Mesenchymal stem cell (in vitro differentiated cells and primary cell): ENCODE data around the gene UBTF.

Experiments
- DNase-seq: peaks from one replicate; pipeline ENCODE4 v3.0.0-alpha.2; 2013
- H2AFZ ChIP-seq: one replicate; pipeline ENCODE4 v1.6.1; 2013; ENCODE audit warnings: low read depth, mild to moderate bottlenecking, control low read depth, inconsistent platforms, low read length, moderate library complexity
- H2AK5ac ChIP-seq: 2 replicates; pipeline ENCODE4 v1.6.1; 2013; ENCODE audit warnings: low read length, moderate library complexity, mild to moderate bottlenecking, inconsistent platforms; ENCODE audit not compliant: severe bottlenecking
- H2BK120ac ChIP-seq: one replicate; pipeline ENCODE4 v1.6.1; 2013; ENCODE audit warnings: low read depth, mild to moderate bottlenecking, inconsistent platforms, low read length, moderate library complexity
- H2BK12ac ChIP-seq, 2 experiments: one replicate each; pipeline ENCODE4 v1.6.1; 2013; ENCODE audit warnings: inconsistent platforms in 2 of 2, low read length in 2 of 2, mild to moderate bottlenecking in 2 of 2, moderate library complexity in 2 of 2, control low read depth in 1 of 2
- H2BK15ac ChIP-seq: one replicate; pipeline ENCODE4 v1.6.1; 2013; ENCODE audit warnings: mild to moderate bottlenecking, low read depth, inconsistent platforms; ENCODE audit not compliant: poor library complexity, severe bottlenecking
- H2BK5ac ChIP-seq: 2 replicates; pipeline ENCODE4 v1.6.1; 2013; ENCODE audit warnings: low read depth, mild to moderate bottlenecking, low read length, control low read depth, inconsistent platforms; ENCODE audit not compliant: poor library complexity, severe bottlenecking
- H3K14ac ChIP-seq, 2 experiments: one replicate each; pipeline ENCODE4 v1.6.1; 2013; ENCODE audit warnings: inconsistent platforms in 2 of 2, low read length in 2 of 2, control low read depth in 1 of 2, mild to moderate bottlenecking in 1 of 2, moderate library complexity in 1 of 2
- H3K18ac ChIP-seq, 2 experiments: one replicate each; pipeline ENCODE4 v1.6.1; 2013; ENCODE audit warnings: inconsistent platforms in 2 of 2, low read length in 2 of 2, control low read depth in 1 of 2, low read depth in 1 of 2, mild to moderate bottlenecking in 1 of 2
- H3K23ac ChIP-seq, 2 experiments: one replicate each; pipeline ENCODE4 v1.6.1; 2013; ENCODE audit warnings: inconsistent platforms in 2 of 2, low read length in 2 of 2, mild to moderate bottlenecking in 2 of 2, moderate library complexity in 2 of 2, control low read depth in 1 of 2
- H3K27ac ChIP-seq: 2 replicates; pipeline ENCODE4 v1.5.1; 2013; ENCODE audit warnings: mild to moderate bottlenecking, moderate library complexity, low read length, control low read depth, inconsistent platforms; ENCODE audit not compliant: poor library complexity, severe bottlenecking
- H3K27me3 ChIP-seq, 2 experiments: 2 replicates each; pipeline versions ENCODE4 v1.6.1 to v1.7.0; 2013; ENCODE audit warnings: low read length in 2 of 2, mild to moderate bottlenecking in 2 of 2, moderate library complexity in 2 of 2, control low read depth in 1 of 2, inconsistent platforms in 1 of 2; ENCODE audit not compliant: control insufficient read depth in 1 of 2, insufficient read depth in 1 of 2
- H3K36me3 ChIP-seq, 2 experiments: 2 replicates each; pipeline versions ENCODE4 v1.6.1 to v1.7.0; 2013; ENCODE audit warnings: low read length in 2 of 2, control low read depth in 1 of 2, inconsistent platforms in 1 of 2, low read depth in 1 of 2, mild to moderate bottlenecking in 1 of 2; ENCODE audit not compliant: insufficient read depth in 2 of 2, control insufficient read depth in 1 of 2
- H3K4ac ChIP-seq, 2 experiments: one replicate each; pipeline ENCODE4 v1.6.1; 2013; ENCODE audit warnings: inconsistent platforms in 2 of 2, low read length in 2 of 2, mild to moderate bottlenecking in 2 of 2, moderate library complexity in 2 of 2, control low read depth in 1 of 2, low read depth in 1 of 2
- H3K4me1 ChIP-seq: 2 replicates; pipeline ENCODE4 v1.6.1; 2013; ENCODE audit warnings: low read depth, low read length, control low read depth; ENCODE audit not compliant: control insufficient read depth, insufficient read depth
- H3K4me2 ChIP-seq: 2 replicates; pipeline ENCODE4 v1.6.1; 2013; ENCODE audit warnings: low read length, mild to moderate bottlenecking, inconsistent platforms; ENCODE audit not compliant: poor library complexity, severe bottlenecking
- H3K4me3 ChIP-seq, 2 experiments: 2 replicates each; pipeline versions ENCODE4 v1.5.1 to v1.7.0; 2013; ENCODE audit warnings: low read length in 2 of 2, mild to moderate bottlenecking in 2 of 2, control low read depth in 1 of 2, low read depth in 1 of 2; ENCODE audit not compliant: insufficient read depth in 1 of 2
- H3K79me1 ChIP-seq: replicated peaks from 2 replicates; pipeline ENCODE4 v1.6.1; 2013; ENCODE audit warnings: mild to moderate bottlenecking, control low read depth, low read length, inconsistent platforms; ENCODE audit not compliant: poor library complexity, severe bottlenecking
- H3K9ac ChIP-seq: 2 replicates; pipeline ENCODE4 v1.7.0; 2013; ENCODE audit warnings: mild to moderate bottlenecking, low read length, moderate library complexity
- H3K9me3 ChIP-seq: 2 replicates; pipeline ENCODE4 v1.7.0; 2013; ENCODE audit warnings: mild to moderate bottlenecking, low read length; ENCODE audit not compliant: control insufficient read depth
- H4K8ac ChIP-seq: one replicate; pipeline ENCODE4 v1.6.1; 2013; ENCODE audit warnings: inconsistent platforms, mild to moderate bottlenecking, low read length, moderate library complexity
- H4K91ac ChIP-seq: one replicate; pipeline ENCODE4 v1.6.1; 2013; ENCODE audit warnings: mild to moderate bottlenecking, low read length, inconsistent platforms
- WGBS: methylation state at CpG from one replicate; pipeline ENCODE4 v1.1.7; 2013; ENCODE audit warnings: mixed read lengths; 5-methylcytosine and 5-hydroxymethylcytosine counted together

UBTF gene

GRCh38 chr17:44254361-44255095 lies 35.1 kb upstream of the UBTF start:
- H2AFZ ChIP-seq, result no peak overlapping the region
- no peak for DNase-seq
- H3K27ac ChIP-seq, result no peak overlapping the region
- H3K23ac ChIP-seq, result no peak overlapping the region
- H3K9ac ChIP-seq, result no peak overlapping the region
- no peak overlapping the region for H2BK15ac ChIP-seq
- H3K14ac ChIP-seq, result no peak overlapping the region
- no peak overlapping the region for H2AK5ac ChIP-seq
- no peak overlapping the region for H2BK120ac ChIP-seq
- no peak overlapping the region for H3K4me3 ChIP-seq
- H4K8ac ChIP-seq, result no peak overlapping the region
- H3K4me2 ChIP-seq, result no peak overlapping the region
- no peaks in the 10 kb centered on the region for H3K79me1 ChIP-seq
- H3K9me3 ChIP-seq, result no peaks in the 10 kb centered on the region
- H3K27me3 ChIP-seq, result peaks cover 18 to 46% of the 10 kb centered on the region in 2 experiments
- no peaks in the 10 kb centered on the region for H3K36me3 ChIP-seq
- H2BK12ac ChIP-seq, result no peak overlapping the region
- H2BK5ac ChIP-seq, result no peak overlapping the region
- H3K18ac ChIP-seq, result no peak overlapping the region
- WGBS, result 73% methylated on average over 9 of the region's 10 CpGs
- H3K4ac ChIP-seq, result no peak overlapping the region
- no peak overlapping the region for H4K91ac ChIP-seq
- H3K4me1 ChIP-seq, result peaks cover 2% of the 10 kb centered on the region

DNA sequence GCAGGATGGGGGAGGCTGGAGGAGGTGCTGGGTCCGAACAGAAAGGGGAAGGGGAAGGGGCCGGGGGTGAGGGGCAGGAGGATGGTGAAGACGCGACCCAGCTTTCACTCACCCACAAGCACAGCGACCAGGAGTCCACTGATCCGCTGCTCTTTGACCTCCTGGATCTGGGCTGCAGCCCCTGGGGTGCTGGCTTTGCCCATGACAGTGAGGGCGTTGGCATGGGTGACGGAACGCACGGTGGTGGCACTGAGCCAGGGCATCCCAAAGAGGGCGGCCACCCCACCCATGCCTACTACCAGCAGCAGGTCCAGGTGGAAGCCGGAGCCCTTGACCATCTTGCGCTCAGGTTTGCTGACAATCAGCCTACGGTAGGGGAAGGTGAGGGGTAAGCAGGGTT lies 33.5 kb upstream of the UBTF start:
- peak overlapping the region; percentile 61 for H4K91ac ChIP-seq
- H3K14ac ChIP-seq, result no peak overlapping the region
- DNase-seq, result no peak
- no peaks in the 10 kb centered on the region for H3K79me1 ChIP-seq
- no peak overlapping the region for H2AFZ ChIP-seq
- no peaks in the 10 kb centered on the region for H3K4me1 ChIP-seq
- H3K4me2 ChIP-seq, result no peak overlapping the region
- H2AK5ac ChIP-seq, result no peak overlapping the region
- no peak overlapping the region for H2BK15ac ChIP-seq
- no peak overlapping the region for H3K4me3 ChIP-seq
- no peak overlapping the region for H2BK120ac ChIP-seq
- H3K27ac ChIP-seq, result no peak overlapping the region
- no peak overlapping the region for H2BK12ac ChIP-seq
- no peak overlapping the region for H2BK5ac ChIP-seq
- H4K8ac ChIP-seq, result no peak overlapping the region
- no peaks in the 10 kb centered on the region for H3K9me3 ChIP-seq
- H3K4ac ChIP-seq, result no peak overlapping the region
- WGBS, result 93% methylated on average over 10 of the region's 14 CpGs
- H3K27me3 ChIP-seq, result peaks cover 20 to 52% of the 10 kb centered on the region in 2 experiments
- H3K36me3 ChIP-seq, result no peaks in the 10 kb centered on the region
- H3K18ac ChIP-seq, result no peak overlapping the region
- no peak overlapping the region for H3K9ac ChIP-seq
- no peak overlapping the region for H3K23ac ChIP-seq

DNA sequence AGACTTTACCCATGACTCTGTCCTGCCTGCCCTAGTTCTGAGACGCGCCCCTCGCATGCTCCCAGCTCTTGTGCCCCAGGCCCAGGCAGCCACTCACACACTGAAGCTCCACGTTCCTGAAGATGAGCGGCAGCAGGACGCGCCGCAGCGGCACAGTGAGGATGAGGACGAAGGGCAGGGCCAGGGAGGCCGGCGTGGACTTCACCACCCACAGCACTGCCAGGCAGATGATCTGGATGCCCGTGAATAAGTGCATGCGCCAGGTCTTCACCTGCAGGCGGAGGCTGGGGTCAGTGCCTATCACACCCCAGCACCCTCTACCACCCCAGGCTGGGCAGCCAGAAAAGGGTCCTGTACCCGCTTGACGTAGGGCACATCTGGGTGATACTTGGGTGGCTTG lies 31.6 kb upstream of the UBTF start:
- WGBS, result 94% methylated on average over 17 of the region's 17 CpGs
- H2BK15ac ChIP-seq, result no peak overlapping the region
- DNase-seq, result no peak

GRCh38 chr17:44249501-44250246 lies 30.2 kb upstream of the UBTF start:
- Histone ChIP-seq H2BK5ac (no peak overlapping the region), H3K79me1 (no peaks in the 10 kb centered on the region), H2AFZ (no peak overlapping the region), H4K8ac (no peak overlapping the region), H2BK15ac (no peak overlapping the region), H3K9ac (no peak overlapping the region), H3K9me3 (no peaks in the 10 kb centered on the region), H4K91ac (no peak overlapping the region), H3K4me3 (no peak overlapping the region), H3K4me1 (peaks cover 6% of the 10 kb centered on the region), H3K4ac (no peak overlapping the region), H3K27me3 (peaks cover 10 to 23% of the 10 kb centered on the region in 2 experiments), H3K36me3 (no peaks in the 10 kb centered on the region), H3K23ac (no peak overlapping the region), H2AK5ac (no peak overlapping the region), H3K18ac (no peak overlapping the region), H2BK12ac (no peak overlapping the region), H2BK120ac (no peak overlapping the region), H3K27ac (no peak overlapping the region), H3K4me2 (no peak overlapping the region), H3K14ac (no peak overlapping the region)
- no peak for DNase-seq
- WGBS, result 94% methylated on average over 7 of the region's 9 CpGs

More for the DNA sequence above, 31.6 kb upstream of the UBTF start:
- no peak overlapping the region for H3K27ac ChIP-seq
- no peak overlapping the region for H2BK12ac ChIP-seq
- H2AFZ ChIP-seq, result no peak overlapping the region
- no peak overlapping the region for H2BK5ac ChIP-seq
- no peak overlapping the region for H3K4ac ChIP-seq
- H4K8ac ChIP-seq, result no peak overlapping the region
- peaks cover 6% of the 10 kb centered on the region for H3K4me1 ChIP-seq
- H2AK5ac ChIP-seq, result no peak overlapping the region
- no peaks in the 10 kb centered on the region for H3K36me3 ChIP-seq
- no peak overlapping the region for H2BK120ac ChIP-seq
- H3K4me2 ChIP-seq, result no peak overlapping the region
- no peak overlapping the region for H3K23ac ChIP-seq
- H3K79me1 ChIP-seq, result no peaks in the 10 kb centered on the region
- no peak overlapping the region for H3K4me3 ChIP-seq
- peaks cover 23 to 37% of the 10 kb centered on the region in 2 experiments for H3K27me3 ChIP-seq
- H3K9ac ChIP-seq, result no peak overlapping the region
- H3K14ac ChIP-seq, result peak overlapping the region in 1 of 2 experiments; percentile 4
- no peak overlapping the region for H3K18ac ChIP-seq
- H3K9me3 ChIP-seq, result no peaks in the 10 kb centered on the region
- H4K91ac ChIP-seq, result no peak overlapping the region
